HCT116 (cell line): ENCODE measurements around the gene GFM1. TPM values are rescaled to one million over a fixed set of nuclear protein-coding genes. Genes with fewer than 3 reads are reported as not detected.

ENCODE experiments used
- ATAC-seq: fragments of 200-7000 bp; cut with Tn5 transposase; 2 replicates; pipeline ENCODE4 v1.9.1; 2020; ENCODE audit warnings: mild to moderate bottlenecking, moderate library complexity
- BruUV-seq: library from RNA; stranded (reverse); fragments of 400-500 nt; replicated peaks from 2 replicates; lab custom pipeline; 2021; lab: Mats Ljungman, UMichigan
- CTCF ChIA-PET: fragments of 300-600 bp; sonication (Branson Sonifier 250); formaldehyde crosslinking; loops from one replicate; lab custom pipeline; 2021; ENCODE audit warnings: antibody characterized with exemption; lab: Charles Lee
- POLR2A ChIA-PET: fragments of 300-600, 350-600 bp; sonication (Branson Sonifier 250); formaldehyde crosslinking; loops from one replicate; lab custom pipeline; 2021; ENCODE audit warnings: antibody characterized with exemption; lab: Charles Lee
- RAD21 ChIA-PET, 2 experiments: fragments of 300-600 bp; sonication (Branson Sonifier 250); formaldehyde crosslinking; loops; one replicate each; lab custom pipeline; 2023; ENCODE audit warnings: low total read pairs in 2 of 2; ENCODE audit not compliant: uncharacterized antibody in 2 of 2, unreplicated experiment in 2 of 2, low non-redundant PET in 1 of 2; lab: Charles Lee
- DNase-seq: peaks from one replicate; pipeline ENCODE4 v3.0.0-alpha.2; 2010; ENCODE audit warnings: low read depth, low spot score
- H2AFZ ChIP-seq: fragments of 200-600 bp; shearing (Covaris generic), sonication (generic); 2 replicates; pipeline ENCODE4 v1.6.1; 2017; ENCODE audit warnings: low read depth, mixed run types, mixed read lengths, antibody characterized with exemption, low read length; ENCODE audit not compliant: poor library complexity, severe bottlenecking
- H3K27ac ChIP-seq: 2 replicates; pipeline ENCODE4 v1.5.1; 2012; ENCODE audit warnings: low read depth, low read length
- H3K27me3 ChIP-seq: fragments of 200-600 bp; sonication (generic); 2 replicates; pipeline ENCODE4 v1.6.1; 2016; ENCODE audit warnings: mixed run types, low read length, mixed read lengths; ENCODE audit not compliant: insufficient read depth
- H3K36me3 ChIP-seq, 2 experiments: fragments of 200-500 bp in 1 of 2; fragments of 200-600 bp in 1 of 2; sonication (Bioruptor generic) in 1 of 2; sonication (generic) in 1 of 2; 2 replicates each; pipeline versions ENCODE4 v1.5.1 to v1.6.1; 2014 to 2016; ENCODE audit warnings: low read length in 2 of 2, inconsistent platforms in 1 of 2, mixed read lengths in 1 of 2, mixed run types in 1 of 2; ENCODE audit not compliant: insufficient read depth in 2 of 2, control insufficient read depth in 1 of 2
- H3K4me1 ChIP-seq, 2 experiments: fragments of 200-600 bp in 1 of 2; sonication (generic) in 1 of 2; 2 replicates each; pipeline versions ENCODE4 v1.5.1 to v1.6.1; 2012 to 2017; ENCODE audit warnings: low read length in 2 of 2, inconsistent platforms in 1 of 2, mild to moderate bottlenecking in 1 of 2, mixed read lengths in 1 of 2, mixed run types in 1 of 2, moderate library complexity in 1 of 2; ENCODE audit not compliant: insufficient read depth in 2 of 2, control insufficient read depth in 1 of 2
- H3K4me2 ChIP-seq: fragments of 200-600 bp; sonication (generic); 2 replicates; pipeline ENCODE4 v1.6.1; 2017; ENCODE audit warnings: mixed run types, low read length, mixed read lengths
- H3K4me3 ChIP-seq, 2 experiments: fragments of 200-600 bp in 1 of 2; sonication (generic) in 1 of 2; replicated peaks in 1 of 2; 2 replicates each; pipeline ENCODE4 v1.5.1; 2011 to 2016; ENCODE audit warnings: low read length in 2 of 2, control low read depth in 1 of 2, low read depth in 1 of 2, mild to moderate bottlenecking in 1 of 2, mixed read lengths in 1 of 2, mixed run types in 1 of 2
- H3K79me2 ChIP-seq: fragments of 200-600 bp; sonication (generic); 2 replicates; pipeline ENCODE4 v1.6.1; 2017; ENCODE audit warnings: mild to moderate bottlenecking, mixed run types, low read length, moderate library complexity, mixed read lengths; ENCODE audit not compliant: insufficient read depth
- H3K9ac ChIP-seq: fragments of 200-600 bp; sonication (generic); 2 replicates; pipeline ENCODE4 v1.6.1; 2016; ENCODE audit warnings: low read length, mixed read lengths
- H3K9me2 ChIP-seq: fragments of 200-600 bp; sonication (generic), shearing (Covaris generic); 2 replicates; pipeline ENCODE4 v1.6.1; 2017; ENCODE audit warnings: mixed run types, mild to moderate bottlenecking, moderate library complexity; ENCODE audit not compliant: insufficient read depth
- H3K9me3 ChIP-seq, 2 experiments: fragments of 200-500 bp in 1 of 2; fragments of 200-600 bp in 1 of 2; sonication (Bioruptor generic) in 1 of 2; sonication (generic) in 1 of 2; 2 replicates each; pipeline ENCODE4 v1.6.1; 2014 to 2017; ENCODE audit warnings: low read length in 2 of 2, mixed read lengths in 2 of 2, inconsistent platforms in 1 of 2, low read depth in 1 of 2, mild to moderate bottlenecking in 1 of 2, mixed run types in 1 of 2, moderate library complexity in 1 of 2; ENCODE audit not compliant: control insufficient read depth in 1 of 2, insufficient read depth in 1 of 2
- H4K20me1 ChIP-seq: fragments of 200-600 bp; sonication (generic), shearing (Covaris generic); 2 replicates; pipeline ENCODE4 v1.6.1; 2017; ENCODE audit warnings: mixed run types, mild to moderate bottlenecking, moderate library complexity; ENCODE audit not compliant: insufficient read depth
- CBX3 ChIP-seq: IDR thresholded peaks from 2 replicates; pipeline ENCODE4 v1.6.1; 2012; ENCODE audit warnings: low read depth
- EGR1 ChIP-seq: IDR thresholded peaks from 2 replicates; pipeline ENCODE4 v1.6.1; 2012; ENCODE audit warnings: low read depth
- ELF1 ChIP-seq: IDR thresholded peaks from 2 replicates; pipeline ENCODE4 v1.6.1; 2012; ENCODE audit warnings: low read depth, borderline replicate concordance
- EZH2 ChIP-seq: fragments of 200-600 bp; sonication (generic); IDR thresholded peaks from 2 replicates; pipeline ENCODE4 v1.6.1; 2017; ENCODE audit warnings: antibody characterized with exemption, mixed run types
- FOSL1 ChIP-seq: IDR thresholded peaks from 2 replicates; pipeline ENCODE4 v1.6.1; 2012; ENCODE audit warnings: low read depth
- JUND ChIP-seq: IDR thresholded peaks from 2 replicates; pipeline ENCODE4 v1.6.1; 2012
- RAD21 ChIP-seq: IDR thresholded peaks from 2 replicates; pipeline ENCODE4 v1.6.1; 2012; ENCODE audit warnings: low read depth, mild to moderate bottlenecking
- SIN3A ChIP-seq: IDR thresholded peaks from 2 replicates; pipeline ENCODE4 v1.6.1; 2012; ENCODE audit warnings: low read depth
- YY1 ChIP-seq: IDR thresholded peaks from 2 replicates; pipeline ENCODE4 v1.6.1; 2011; ENCODE audit warnings: low read length, low read depth, moderate library complexity, mild to moderate bottlenecking; ENCODE audit not compliant: insufficient replicate concordance; ENCODE audit errors: extremely low read depth
- ZFX ChIP-seq: fragments of 450-650 bp; IDR thresholded peaks from 2 replicates; pipeline ENCODE4 v1.6.1; 2017
- intact Hi-C: fragments of 100-400 bp; cut with micrococcal nuclease; formaldehyde crosslinking; loops from 2 replicates; pipeline ENCODE4 v1.10.0; 2022
- total RNA-seq: library from RNA; stranded (reverse); gene quantifications from one replicate; pipeline ENCODE4 v1.2.1, GENCODE V29; 2021; ENCODE audit not compliant: unreplicated experiment
- TF ChIP-seq, protein P1 (sequence below), 3 experiments: fragments of 200-600 bp in 1 of 3; sonication (generic) in 1 of 3; IDR thresholded peaks in 2 of 3; conservative IDR thresholded peaks in 1 of 3; 2 replicates each; pipeline ENCODE4 v1.5.1; 2012 to 2017; ENCODE audit warnings: low read depth in 2 of 3, low read length in 2 of 3, antibody characterized with exemption in 1 of 3, borderline replicate concordance in 1 of 3, control low read depth in 1 of 3, mild to moderate bottlenecking in 1 of 3, mixed read lengths in 1 of 3, mixed run types in 1 of 3, moderate library complexity in 1 of 3; ENCODE audit not compliant: insufficient read depth in 1 of 3

The GFM1 gene
- total RNA-seq, 1 experiment from 2014 or later, result 38.7 TPM

DNA sequence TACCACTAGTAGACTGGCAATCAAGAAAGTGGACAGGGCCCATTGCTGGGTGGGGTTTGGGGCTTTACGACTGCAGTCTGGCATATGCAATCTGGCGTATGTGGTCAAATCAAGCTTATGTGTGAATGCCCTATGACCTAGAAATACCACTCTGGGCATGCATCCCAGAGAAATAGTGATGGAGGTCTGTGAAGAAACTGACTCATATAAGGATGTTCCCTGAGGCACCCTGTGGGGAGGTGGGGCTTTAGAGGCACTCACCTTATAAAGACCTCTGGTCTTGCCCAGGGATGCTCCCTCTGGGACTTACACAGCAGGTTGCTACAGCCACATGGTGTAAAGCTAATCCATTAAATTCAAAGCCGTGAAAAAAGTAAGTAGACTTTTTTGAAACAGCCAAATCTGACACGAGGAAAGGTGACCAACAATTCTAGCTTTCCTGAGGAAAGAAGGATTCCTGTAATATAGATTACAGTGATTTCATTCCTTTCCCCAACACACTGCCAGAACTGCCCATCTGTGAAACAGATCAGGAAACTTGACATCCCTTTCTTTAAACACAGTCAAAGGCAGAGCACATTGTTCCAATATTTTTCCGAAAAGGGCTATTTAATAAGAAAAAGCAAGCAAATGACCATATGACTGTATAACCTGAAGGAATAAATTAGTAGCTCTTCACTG is 74.3 kb downstream of the GFM1 start (continued):
- TF ChIP-seq, protein P1, sequence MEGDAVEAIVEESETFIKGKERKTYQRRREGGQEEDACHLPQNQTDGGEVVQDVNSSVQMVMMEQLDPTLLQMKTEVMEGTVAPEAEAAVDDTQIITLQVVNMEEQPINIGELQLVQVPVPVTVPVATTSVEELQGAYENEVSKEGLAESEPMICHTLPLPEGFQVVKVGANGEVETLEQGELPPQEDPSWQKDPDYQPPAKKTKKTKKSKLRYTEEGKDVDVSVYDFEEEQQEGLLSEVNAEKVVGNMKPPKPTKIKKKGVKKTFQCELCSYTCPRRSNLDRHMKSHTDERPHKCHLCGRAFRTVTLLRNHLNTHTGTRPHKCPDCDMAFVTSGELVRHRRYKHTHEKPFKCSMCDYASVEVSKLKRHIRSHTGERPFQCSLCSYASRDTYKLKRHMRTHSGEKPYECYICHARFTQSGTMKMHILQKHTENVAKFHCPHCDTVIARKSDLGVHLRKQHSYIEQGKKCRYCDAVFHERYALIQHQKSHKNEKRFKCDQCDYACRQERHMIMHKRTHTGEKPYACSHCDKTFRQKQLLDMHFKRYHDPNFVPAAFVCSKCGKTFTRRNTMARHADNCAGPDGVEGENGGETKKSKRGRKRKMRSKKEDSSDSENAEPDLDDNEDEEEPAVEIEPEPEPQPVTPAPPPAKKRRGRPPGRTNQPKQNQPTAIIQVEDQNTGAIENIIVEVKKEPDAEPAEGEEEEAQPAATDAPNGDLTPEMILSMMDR (IDR thresholded peaks at IDR 0.05 in 2 of 3, conservative IDR thresholded peaks at IDR 0.05 in 1 of 3; ENCODE audit: borderline replicate concordance in 1 of 3, insufficient read depth in 1 of 3, low read depth in 2 of 3, low read length in 2 of 3), result no peak
- TF ChIP-seq RAD21, result no peak
- TF ChIP-seq, all 23 proteins: peak for 7

GRCh38 chr3:158722108-158722507 is 77.8 kb downstream of the GFM1 start:
- Histone ChIP-seq H3K9ac (no peak overlapping the region), H3K79me2 (no peaks in the 10 kb centered on the region), H3K9me3 (no peaks in the 10 kb centered on the region), H3K36me3 (peaks cover 0 to 6% of the 10 kb centered on the region in 2 experiments; a peak in 1 of 4 replicates)
- ChIA-PET CTCF (no interaction called here), RAD21 (no interaction called here)
- no TSS peak for BruUV-seq
- TF ChIP-seq FOSL1, result no peak
- no peak for TF ChIP-seq JUND
- no peak for TF ChIP-seq ELF1
- no peak for TF ChIP-seq ZFX
- no peak for TF ChIP-seq SIN3A
- TF ChIP-seq CBX3, result no peak
- no peak for TF ChIP-seq YY1
- TF ChIP-seq EZH2, result no peak
- TF ChIP-seq EGR1, result no peak
- TF ChIP-seq, all 23 proteins: peak for 0
- no peak for DNase-seq
- Histone ChIP-seq H3K4me2 (no peak overlapping the region), H3K9me2 (no peaks in the 10 kb centered on the region), H2AFZ (no peak overlapping the region), H3K4me1 (peaks cover 36 to 41% of the 10 kb centered on the region in 2 experiments), H3K27ac (no peak overlapping the region), H4K20me1 (peaks cover under 1% of the 10 kb centered on the region; the same call in 1 of the 2 replicates), H3K27me3 (no peaks in the 10 kb centered on the region), H3K4me3 (no peak overlapping the region)
- intact Hi-C loops, result no loop called here
- no peak for ATAC-seq
- POLR2A ChIA-PET, result no interaction called here
